IMR-90 (cell line): ENCODE data around the gene MLEC. TPM values are rescaled to one million over a fixed set of nuclear protein-coding genes. Genes with fewer than 3 reads are reported as not detected.

Source experiments
- ATAC-seq: fragments of 200-7000 bp; cut with Tn5 transposase; 2 replicates; pipeline ENCODE4 v1.9.1; 2020; ENCODE audit warnings: low read depth, mild to moderate bottlenecking, moderate library complexity
- BruUV-seq: library from RNA; stranded (reverse); fragments of 400-500 nt; replicated peaks from 2 replicates; lab custom pipeline; 2021; lab: Mats Ljungman, UMichigan
- CTCF ChIA-PET: fragments of 300-600 bp; formaldehyde crosslinking; extraction: SDS; loops from one replicate; lab custom pipeline; 2021; ENCODE audit warnings: antibody characterized with exemption; lab: Yijun Ruan, JAX
- POLR2A ChIA-PET: fragments of 300-600 bp; sonication (Branson Sonifier 250); formaldehyde crosslinking; loops from one replicate; lab custom pipeline; 2022; ENCODE audit warnings: antibody characterized with exemption; ENCODE audit not compliant: unreplicated experiment; lab: Charles Lee
- DNase-seq: peaks from one replicate; pipeline ENCODE4 v3.0.0; 2013
- H2AFZ ChIP-seq: replicated peaks from 2 replicates; pipeline ENCODE3; 2013; ENCODE audit warnings: low read length, mild to moderate bottlenecking; ENCODE audit not compliant: poor library complexity
- H2AK5ac ChIP-seq: 2 replicates; pipeline ENCODE4 v1.6.1; 2013; ENCODE audit warnings: low read depth, low read length, inconsistent platforms
- H2AK9ac ChIP-seq: replicated peaks from 2 replicates; pipeline ENCODE3; 2013; ENCODE audit warnings: mild to moderate bottlenecking, low read depth, low read length, moderate library complexity; ENCODE audit not compliant: poor library complexity
- H2BK120ac ChIP-seq: 2 replicates; pipeline ENCODE4 v1.6.1; 2013; ENCODE audit warnings: low read depth, low read length, inconsistent platforms
- H2BK15ac ChIP-seq: 3 replicates; pipeline ENCODE4 v1.6.1; 2013; ENCODE audit warnings: low read depth, low read length, inconsistent platforms
- H2BK20ac ChIP-seq: 2 replicates; pipeline ENCODE4 v1.6.1; 2013; ENCODE audit warnings: low read depth, mild to moderate bottlenecking, inconsistent platforms, low read length, moderate library complexity
- H2BK5ac ChIP-seq: 2 replicates; pipeline ENCODE4 v1.6.1; 2013; ENCODE audit warnings: mild to moderate bottlenecking, low read depth, low read length, inconsistent platforms; ENCODE audit not compliant: poor library complexity, severe bottlenecking
- H3K14ac ChIP-seq: replicated peaks from 2 replicates; pipeline ENCODE4 v1.6.1; 2013; ENCODE audit warnings: low read depth, low read length, inconsistent platforms
- H3K18ac ChIP-seq: 2 replicates; pipeline ENCODE4 v1.6.1; 2013; ENCODE audit warnings: low read depth, low read length, control low read depth
- H3K23ac ChIP-seq: 2 replicates; pipeline ENCODE4 v1.6.1; 2013; ENCODE audit warnings: low read depth, low read length, inconsistent platforms
- H3K27ac ChIP-seq: 2 replicates; pipeline ENCODE4 v1.5.1; 2013; ENCODE audit warnings: mild to moderate bottlenecking, control low read depth, low read length; ENCODE audit not compliant: insufficient read depth
- H3K27me3 ChIP-seq: 2 replicates; pipeline ENCODE4 v1.6.1; 2013; ENCODE audit warnings: low read length; ENCODE audit not compliant: control insufficient read depth, insufficient read depth
- H3K36me3 ChIP-seq: 2 replicates; pipeline ENCODE4 v1.6.1; 2013; ENCODE audit warnings: low read length, mixed read lengths; ENCODE audit not compliant: control insufficient read depth, insufficient read depth
- H3K4ac ChIP-seq: 2 replicates; pipeline ENCODE4 v1.6.1; 2013; ENCODE audit warnings: low read depth, low read length, inconsistent platforms
- H3K4me1 ChIP-seq: 2 replicates; pipeline ENCODE4 v1.6.1; 2013; ENCODE audit warnings: low read length, mixed read lengths; ENCODE audit not compliant: control insufficient read depth, insufficient read depth
- H3K4me2 ChIP-seq: 2 replicates; pipeline ENCODE4 v1.6.1; 2013; ENCODE audit warnings: low read depth, mild to moderate bottlenecking, control low read depth, low read length, moderate library complexity
- H3K4me3 ChIP-seq: 2 replicates; pipeline ENCODE4 v1.5.1; 2013; ENCODE audit warnings: low read depth, mild to moderate bottlenecking, control low read depth, low read length, moderate library complexity; ENCODE audit not compliant: insufficient read depth
- H3K56ac ChIP-seq: 2 replicates; pipeline ENCODE4 v1.6.1; 2013; ENCODE audit warnings: low read length, inconsistent platforms; ENCODE audit not compliant: insufficient read depth; ENCODE audit errors: extremely low read depth
- H3K79me1 ChIP-seq, 2 experiments: 2 replicates each; pipeline ENCODE4 v1.6.1; 2013; ENCODE audit warnings: low read length in 2 of 2, inconsistent platforms in 1 of 2, low read depth in 1 of 2
- H3K9ac ChIP-seq: 2 replicates; pipeline ENCODE4 v1.6.1; 2013; ENCODE audit warnings: low read depth, low read length, control low read depth
- H3K9me1 ChIP-seq: 2 replicates; pipeline ENCODE4 v1.6.1; 2013; ENCODE audit warnings: low read length, inconsistent platforms; ENCODE audit not compliant: insufficient read depth
- H3K9me3 ChIP-seq: 2 replicates; pipeline ENCODE4 v1.6.1; 2013; ENCODE audit warnings: low read length; ENCODE audit not compliant: control insufficient read depth, insufficient read depth
- H4K20me1 ChIP-seq: 2 replicates; pipeline ENCODE4 v1.6.1; 2013; ENCODE audit warnings: low read length, inconsistent platforms; ENCODE audit not compliant: insufficient read depth
- H4K5ac ChIP-seq: 2 replicates; pipeline ENCODE4 v1.6.1; 2013; ENCODE audit warnings: mild to moderate bottlenecking, low read depth, low read length, control low read depth
- H4K8ac ChIP-seq, 2 experiments: 2 replicates each; pipeline ENCODE4 v1.6.1; 2013; ENCODE audit warnings: low read depth in 2 of 2, low read length in 2 of 2, control low read depth in 1 of 2, inconsistent platforms in 1 of 2
- H4K91ac ChIP-seq: 2 replicates; pipeline ENCODE4 v1.6.1; 2013; ENCODE audit warnings: low read depth, low read length, inconsistent platforms; ENCODE audit not compliant: insufficient read depth
- BHLHE40 ChIP-seq: fragments of 150-350 bp; IDR thresholded peaks from 2 replicates; pipeline ENCODE4 v1.6.1; 2016; ENCODE audit warnings: mild to moderate bottlenecking, low read depth, low read length
- CEBPB ChIP-seq: IDR thresholded peaks from 2 replicates; pipeline ENCODE4 v1.6.1; 2012; ENCODE audit warnings: low read depth, low read length, improper control_type of control experiment
- CHD1 ChIP-seq: IDR thresholded peaks from 2 replicates; pipeline ENCODE4 v1.6.1; 2012; ENCODE audit warnings: low read depth, low read length, improper control_type of control experiment
- CTCF ChIP-seq: conservative IDR thresholded peaks from 2 replicates; pipeline ENCODE4 v1.5.1; 2012; ENCODE audit warnings: mild to moderate bottlenecking, low read depth, low read length, improper control_type of control experiment
- ELK1 ChIP-seq: fragments of 150-350 bp; IDR thresholded peaks from 2 replicates; pipeline ENCODE4 v1.6.1; 2016; ENCODE audit warnings: low read depth, mild to moderate bottlenecking, low read length, moderate library complexity, borderline replicate concordance
- FOS ChIP-seq: fragments of 150-350 bp; IDR thresholded peaks from 2 replicates; pipeline ENCODE4 v1.6.1; 2016; ENCODE audit warnings: low read depth, low read length
- MAFK ChIP-seq: IDR thresholded peaks from 2 replicates; pipeline ENCODE4 v1.6.1; 2012; ENCODE audit warnings: low read depth, low read length, improper control_type of control experiment
- MAZ ChIP-seq: IDR thresholded peaks from 2 replicates; pipeline ENCODE4 v1.6.1; 2012; ENCODE audit warnings: low read depth, mild to moderate bottlenecking, low read length, improper control_type of control experiment, moderate library complexity, borderline replicate concordance
- MXI1 ChIP-seq: IDR thresholded peaks from 2 replicates; pipeline ENCODE4 v1.6.1; 2012; ENCODE audit warnings: low read depth, mild to moderate bottlenecking, low read length, moderate library complexity, borderline replicate concordance
- NFE2L2 ChIP-seq: fragments of 150-350 bp; IDR thresholded peaks from 2 replicates; pipeline ENCODE4 v1.6.1; 2016; ENCODE audit warnings: low read depth, mild to moderate bottlenecking, low read length
- POLR2A ChIP-seq: IDR thresholded peaks from 2 replicates; pipeline ENCODE4 v1.6.1; 2012; ENCODE audit warnings: mild to moderate bottlenecking, low read depth, low read length
- RAD21 ChIP-seq: IDR thresholded peaks from 2 replicates; pipeline ENCODE4 v1.6.1; 2012; ENCODE audit warnings: low read length, improper control_type of control experiment
- RCOR1 ChIP-seq: IDR thresholded peaks from 2 replicates; pipeline ENCODE4 v1.6.1; 2012; ENCODE audit warnings: mild to moderate bottlenecking, low read length, improper control_type of control experiment; ENCODE audit not compliant: insufficient replicate concordance
- RFX5 ChIP-seq: IDR thresholded peaks from 2 replicates; pipeline ENCODE4 v1.8.0; 2012; ENCODE audit warnings: low read depth, mild to moderate bottlenecking, low read length, moderate library complexity
- SMC3 ChIP-seq: fragments of 150-350 bp; IDR thresholded peaks from 2 replicates; pipeline ENCODE4 v1.6.1; 2016; ENCODE audit warnings: low read depth, mild to moderate bottlenecking, antibody characterized with exemption, low read length, moderate library complexity
- WGBS, 2 experiments: methylation state at CpG; one replicate each; pipeline versions ENCODE4 v1.1.5 to v1.1.7; 2013; ENCODE audit warnings: missing lambda C conversion rate in 2 of 2; ENCODE audit not compliant: insufficient read length in 1 of 2; ENCODE audit errors: extremely low coverage in 2 of 2; 5-methylcytosine and 5-hydroxymethylcytosine counted together
- dilution Hi-C: fragments of 300-500 bp; cut with HindIII; formaldehyde crosslinking; loops from one replicate; pipeline ENCODE4 v1.14.3; 2018; ENCODE audit warnings: low sequenced_read_pairs; ENCODE audit not compliant: unreplicated experiment
- in situ Hi-C: fragments of 300-500 bp; cut with MboI; formaldehyde crosslinking; loops from 3 replicates; pipeline ENCODE4 v1.14.3; 2019; ENCODE audit warnings: low sequenced_read_pairs, inconsistent platforms, mixed read lengths
- intact Hi-C: fragments of 100-400 bp; cut with micrococcal nuclease; formaldehyde crosslinking; loops from 2 replicates; pipeline ENCODE4 v1.10.0; 2022
- polyA plus RNA-seq, 3 experiments: library from polyadenylated mRNA; depleted of rRNA; stranded (reverse); fragments of >200 nt; gene quantifications; 2 replicates each; pipeline ENCODE4 v1.2.3, GENCODE V29; 2012; ENCODE audit warnings: low replicate concordance in 1 of 3
- total RNA-seq: library from RNA; depleted of rRNA; stranded (reverse); fragments of >200 nt; gene quantifications from 2 replicates; pipeline ENCODE4 v1.2.3, GENCODE V29; 2012
- TF ChIP-seq, protein P1 (sequence below): fragments of 150-350 bp; IDR thresholded peaks from 2 replicates; pipeline ENCODE4 v1.6.1; 2017; ENCODE audit warnings: mild to moderate bottlenecking, antibody characterized with exemption, low read length, low read depth

The MLEC gene
- total and polyA plus RNA-seq, 2 of the 4 experiments (the other 2 are of a cell fraction): 44.1 to 137 TPM

DNA sequence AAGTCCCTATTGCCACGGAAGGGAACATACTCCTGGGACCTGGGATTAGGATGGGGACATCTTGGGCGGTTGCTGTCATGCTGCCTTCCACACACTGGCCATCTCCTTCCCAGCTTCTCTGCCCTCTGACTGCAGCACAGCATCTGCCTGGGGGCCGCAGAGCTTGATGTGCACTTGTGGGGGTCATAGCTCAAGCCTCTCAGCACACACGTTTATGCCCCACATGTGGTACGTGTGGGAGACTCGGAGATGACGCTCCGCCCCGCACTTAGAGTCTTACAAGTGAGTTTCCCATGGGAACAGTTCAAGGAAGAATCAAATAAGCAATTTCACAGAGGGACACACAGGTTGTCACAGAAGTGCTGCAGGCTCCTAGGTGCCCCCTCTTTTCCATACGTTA lies 47.3 kb downstream of the MLEC start:
- no peaks in the 10 kb centered on the region for H3K9me1 ChIP-seq
- no peak overlapping the region for H4K8ac ChIP-seq
- H3K56ac ChIP-seq: no peak overlapping the region
- H3K18ac ChIP-seq: no peak overlapping the region
- no peak overlapping the region for H2BK15ac ChIP-seq
- no peaks in the 10 kb centered on the region for H3K27me3 ChIP-seq
- no peak overlapping the region for H3K14ac ChIP-seq
- in situ Hi-C loops: no loop called here
- no peak overlapping the region for H3K27ac ChIP-seq
- H3K9me3 ChIP-seq: no peaks in the 10 kb centered on the region
- no peaks in the 10 kb centered on the region for H3K4me1 ChIP-seq
- peaks cover 2% of the 10 kb centered on the region for H3K36me3 ChIP-seq
- no peak overlapping the region for H2BK20ac ChIP-seq
- H3K9ac ChIP-seq: no peak overlapping the region
- no peak overlapping the region for H2AK5ac ChIP-seq
- no peak overlapping the region for H2BK120ac ChIP-seq
- BruUV-seq: no TSS peak
- H2AFZ ChIP-seq: no peak overlapping the region
- no peak overlapping the region for H3K23ac ChIP-seq
- H2AK9ac ChIP-seq: no peak overlapping the region
- POLR2A ChIA-PET: no interaction called here
- ATAC-seq (no peak), DNase-seq (no peak)
- H2BK5ac ChIP-seq: no peak overlapping the region
- dilution Hi-C loops: no loop called here
- no peaks in the 10 kb centered on the region for H4K20me1 ChIP-seq
- H3K79me1 ChIP-seq: no peaks in the 10 kb centered on the region
- intact Hi-C loops: no loop called here
- H4K91ac ChIP-seq: no peak overlapping the region
- H3K4me2 ChIP-seq: no peak overlapping the region
- CTCF ChIA-PET: no interaction called here
- TF ChIP-seq, protein P1, sequence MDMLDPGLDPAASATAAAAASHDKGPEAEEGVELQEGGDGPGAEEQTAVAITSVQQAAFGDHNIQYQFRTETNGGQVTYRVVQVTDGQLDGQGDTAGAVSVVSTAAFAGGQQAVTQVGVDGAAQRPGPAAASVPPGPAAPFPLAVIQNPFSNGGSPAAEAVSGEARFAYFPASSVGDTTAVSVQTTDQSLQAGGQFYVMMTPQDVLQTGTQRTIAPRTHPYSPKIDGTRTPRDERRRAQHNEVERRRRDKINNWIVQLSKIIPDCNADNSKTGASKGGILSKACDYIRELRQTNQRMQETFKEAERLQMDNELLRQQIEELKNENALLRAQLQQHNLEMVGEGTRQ: no peak
- TF ChIP-seq ELK1 (no peak), MXI1 (no peak), CTCF (no peak), RAD21 (no peak), BHLHE40 (no peak), NFE2L2 (no peak), RFX5 (no peak), CHD1 (no peak), POLR2A (no peak), RCOR1 (no peak), SMC3 (no peak), CEBPB (no peak), MAFK (no peak), FOS (no peak), MAZ (no peak)
- H4K5ac ChIP-seq: no peak overlapping the region
- 94% methylated on average over 2 of the region's 10 CpGs; no CpG with 5 or more reads in 1 of the 2 experiments for WGBS, 2 experiments
- no peak overlapping the region for H3K4ac ChIP-seq
- H3K4me3 ChIP-seq: no peak overlapping the region
